Astrocyte of the spinal cord (primary cell): Measurements from ENCODE around the gene USP7.
"Not testable (repeated sequence)": the region's sequence is repeated elsewhere in the genome, so short reads cannot be mapped to it uniquely, and the experiment has no call there.

Experiments
- DNase-seq: peaks from one replicate; pipeline ENCODE4 v3.0.0; 2011; ENCODE audit warnings: low read depth, low spot score
- H3K4me3 ChIP-seq: 2 replicates; pipeline ENCODE4 v1.5.1; 2011; ENCODE audit warnings: low read depth, mild to moderate bottlenecking, low read length, moderate library complexity
- in situ Hi-C: cut with HindIII; loops from 2 replicates; pipeline ENCODE4 v1.10.0; 2017; ENCODE audit warnings: low sequenced_read_pairs
- TF ChIP-seq, protein P1 (sequence below): IDR thresholded peaks from 2 replicates; pipeline ENCODE4 v1.5.1; 2012; ENCODE audit warnings: low read depth, mild to moderate bottlenecking, low read length, inconsistent platforms

USP7 gene

DNA sequence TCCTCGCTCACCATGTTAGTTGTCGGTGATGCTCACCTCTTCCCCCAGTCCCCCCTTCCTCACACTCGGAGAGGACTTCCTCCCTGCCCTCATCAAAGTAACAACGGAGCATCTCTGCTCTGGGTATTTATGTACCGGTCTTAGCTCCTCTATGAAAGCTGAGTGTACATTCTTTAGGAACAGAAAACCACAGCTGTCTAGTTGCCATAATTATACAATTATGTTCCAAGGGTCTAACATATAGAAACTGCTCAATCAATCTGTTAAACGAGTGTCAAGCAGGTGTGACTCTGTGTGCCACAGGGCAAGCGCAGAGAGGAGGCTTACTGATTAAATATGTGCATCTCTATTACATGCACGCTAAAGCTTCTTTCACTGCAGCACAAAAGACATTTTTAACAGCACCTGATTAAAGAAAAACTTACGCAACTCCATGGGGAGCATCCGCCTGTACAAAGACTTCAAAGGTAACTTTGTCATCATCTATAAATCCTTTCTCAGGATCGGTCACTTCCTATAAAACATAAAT is 43.7 kb downstream of the USP7 start:
- in situ Hi-C loops: no loop called here
- TF ChIP-seq, protein P1, sequence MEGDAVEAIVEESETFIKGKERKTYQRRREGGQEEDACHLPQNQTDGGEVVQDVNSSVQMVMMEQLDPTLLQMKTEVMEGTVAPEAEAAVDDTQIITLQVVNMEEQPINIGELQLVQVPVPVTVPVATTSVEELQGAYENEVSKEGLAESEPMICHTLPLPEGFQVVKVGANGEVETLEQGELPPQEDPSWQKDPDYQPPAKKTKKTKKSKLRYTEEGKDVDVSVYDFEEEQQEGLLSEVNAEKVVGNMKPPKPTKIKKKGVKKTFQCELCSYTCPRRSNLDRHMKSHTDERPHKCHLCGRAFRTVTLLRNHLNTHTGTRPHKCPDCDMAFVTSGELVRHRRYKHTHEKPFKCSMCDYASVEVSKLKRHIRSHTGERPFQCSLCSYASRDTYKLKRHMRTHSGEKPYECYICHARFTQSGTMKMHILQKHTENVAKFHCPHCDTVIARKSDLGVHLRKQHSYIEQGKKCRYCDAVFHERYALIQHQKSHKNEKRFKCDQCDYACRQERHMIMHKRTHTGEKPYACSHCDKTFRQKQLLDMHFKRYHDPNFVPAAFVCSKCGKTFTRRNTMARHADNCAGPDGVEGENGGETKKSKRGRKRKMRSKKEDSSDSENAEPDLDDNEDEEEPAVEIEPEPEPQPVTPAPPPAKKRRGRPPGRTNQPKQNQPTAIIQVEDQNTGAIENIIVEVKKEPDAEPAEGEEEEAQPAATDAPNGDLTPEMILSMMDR: no peak
- no peak overlapping the region for H3K4me3 ChIP-seq
- no peak for DNase-seq

DNA sequence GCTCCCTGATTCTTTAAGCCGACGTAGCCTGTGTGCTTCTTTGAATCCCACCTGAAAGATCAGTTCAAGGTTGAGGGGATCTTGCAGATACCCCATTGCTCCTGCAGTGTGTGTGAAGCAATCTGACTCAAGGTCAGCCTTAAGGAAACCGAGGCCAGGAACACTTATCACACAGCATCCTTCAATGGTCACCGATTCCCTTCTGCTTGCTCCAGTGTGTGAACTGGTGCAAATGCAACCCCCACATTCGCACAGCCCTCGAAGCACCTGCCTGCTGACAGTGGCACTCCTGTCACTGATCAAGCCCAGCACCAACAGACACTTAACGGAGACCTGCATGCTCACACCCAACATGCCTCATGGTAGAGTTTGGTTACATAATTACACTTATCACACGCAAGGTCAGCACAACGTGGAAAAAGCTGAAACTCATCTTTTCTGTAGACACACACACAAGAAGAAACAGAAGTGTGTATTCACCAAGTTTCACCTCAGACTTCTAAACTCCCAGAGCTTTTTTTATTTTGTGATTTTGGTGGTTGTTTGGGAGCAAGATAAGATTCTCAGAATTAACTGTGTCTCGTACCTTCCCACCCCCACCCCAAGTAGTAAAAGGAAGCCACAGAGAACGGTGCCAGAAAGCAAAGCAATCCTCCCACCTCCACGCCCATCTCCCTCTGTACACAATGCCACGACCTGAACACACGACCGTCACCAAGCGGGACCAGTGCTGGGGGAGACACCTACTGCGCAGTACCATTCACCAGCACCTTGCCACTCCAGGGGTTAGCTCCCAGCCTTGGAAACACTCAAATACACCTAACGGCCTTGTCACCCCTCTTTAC is 44.4 kb downstream of the USP7 start:
- DNase-seq: no peak
- no peak overlapping the region for H3K4me3 ChIP-seq
- TF ChIP-seq, protein P1: no peak
- in situ Hi-C loops: no loop called here

DNA sequence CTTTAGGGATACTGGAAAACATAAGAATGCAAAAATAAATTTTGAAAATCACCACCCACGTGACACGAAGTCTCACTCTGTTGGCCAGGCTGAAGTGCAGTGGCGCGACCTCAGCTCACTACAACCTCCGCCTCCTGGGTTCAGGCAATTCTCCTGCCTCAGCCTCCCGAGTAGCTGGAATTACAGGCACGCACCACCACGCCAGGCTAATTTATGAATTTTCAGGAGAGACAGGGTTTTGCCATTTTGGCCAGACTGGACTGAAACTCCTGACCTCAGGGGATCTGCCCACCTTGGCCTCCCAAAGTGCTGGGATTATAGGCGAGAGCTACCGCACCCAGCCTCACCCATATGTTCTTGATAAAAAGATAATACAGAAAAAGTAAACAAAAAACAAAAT is 46.4 kb downstream of the USP7 start:
- H3K4me3 ChIP-seq, DNase-seq, in situ Hi-C loops: not testable (repeated sequence)

DNA sequence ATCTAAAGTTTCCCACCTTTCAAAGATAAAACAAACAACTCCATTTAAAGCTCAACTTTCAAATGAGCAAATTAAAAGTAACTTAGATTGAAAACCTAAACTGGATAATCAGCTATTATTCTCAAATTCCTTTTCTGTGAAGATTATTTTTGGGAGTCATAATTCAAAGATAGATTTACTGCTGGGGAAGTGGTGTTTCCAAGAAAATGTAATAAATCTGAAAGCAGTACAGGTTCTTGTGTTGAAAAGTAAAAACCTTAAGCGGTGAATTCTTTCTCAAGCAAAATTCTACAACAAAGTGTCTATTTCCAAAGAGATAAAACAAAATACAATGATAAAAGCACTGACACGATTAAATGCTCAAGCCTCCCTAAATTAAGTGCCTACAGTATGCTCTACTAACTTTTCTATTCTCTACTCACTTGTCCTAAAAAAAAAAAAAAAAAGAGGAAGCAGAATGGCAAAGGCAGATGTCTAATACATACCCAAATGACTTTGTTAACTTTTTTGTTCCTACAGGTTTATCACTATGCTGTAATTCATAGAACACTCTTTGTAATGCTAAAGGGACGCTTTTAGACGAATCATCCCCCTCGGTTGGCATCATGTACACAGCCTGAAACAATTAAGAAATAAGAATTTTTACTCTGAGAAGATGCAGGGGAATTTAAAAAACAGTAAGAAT is 47.0 kb downstream of the USP7 start:
- no peak overlapping the region for H3K4me3 ChIP-seq
- no peak for DNase-seq
- in situ Hi-C loops: no loop called here
- TF ChIP-seq, protein P1: no peak

DNA sequence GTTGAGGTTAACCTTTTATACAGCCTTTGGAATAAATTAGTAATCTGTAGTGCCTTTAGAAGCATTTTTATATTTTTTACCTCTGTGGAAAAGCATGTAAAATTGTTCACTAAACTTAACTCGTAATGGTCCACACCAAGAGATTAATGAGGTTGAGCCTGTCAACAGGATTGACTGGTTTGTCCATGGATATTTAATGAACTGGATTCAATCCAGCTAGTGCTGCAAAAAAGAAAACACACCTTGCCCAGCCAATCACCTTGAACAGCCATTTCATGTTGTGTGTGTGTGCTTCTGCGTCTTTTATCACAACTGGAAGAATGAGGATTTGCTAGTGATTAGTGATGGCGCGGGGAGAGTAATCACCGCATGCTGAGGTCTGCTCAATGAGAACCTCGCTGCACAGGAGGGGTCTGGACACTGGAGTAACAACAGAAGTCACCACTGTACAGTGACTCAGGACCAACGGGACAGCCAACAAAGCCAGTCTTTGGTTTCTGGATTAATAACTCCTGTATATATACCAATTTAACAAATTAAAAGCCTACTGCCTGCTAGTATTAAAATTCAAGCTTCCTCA is 47.9 kb downstream of the USP7 start:
- DNase-seq: no peak
- TF ChIP-seq, protein P1: no peak
- in situ Hi-C loops: no loop called here
- H3K4me3 ChIP-seq: no peak overlapping the region

DNA sequence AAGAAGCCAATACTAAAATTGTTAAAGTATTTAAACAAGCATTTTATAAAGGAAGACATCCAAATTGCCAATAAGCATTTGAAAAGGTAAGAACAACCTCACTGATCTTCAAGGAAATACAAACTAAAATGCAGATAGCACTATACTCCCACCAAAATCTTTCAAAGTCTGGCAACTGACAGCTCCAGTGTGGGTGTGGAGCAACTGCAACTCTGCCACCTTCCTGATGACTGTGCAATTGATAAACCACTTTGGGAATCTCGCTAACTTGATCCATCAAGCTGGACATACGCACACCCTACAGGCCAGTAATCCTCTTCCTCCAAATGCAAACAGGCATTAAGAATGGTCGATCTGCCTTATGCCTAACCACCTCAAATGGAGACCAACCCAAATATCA is 49.6 kb downstream of the USP7 start:
- TF ChIP-seq, protein P1: no peak
- in situ Hi-C loops: no loop called here
- DNase-seq: no peak
- H3K4me3 ChIP-seq: no peak overlapping the region
